ENCODE results near the gene CDC45. TPM values are rescaled to one million over a fixed set of nuclear protein-coding genes. Genes with fewer than 3 reads are reported as not detected.

The CDC45 gene
- total RNA-seq, 4 donors from 2014 or later, result 0.39 to 3.9 (median 2.0) TPM

DNA sequence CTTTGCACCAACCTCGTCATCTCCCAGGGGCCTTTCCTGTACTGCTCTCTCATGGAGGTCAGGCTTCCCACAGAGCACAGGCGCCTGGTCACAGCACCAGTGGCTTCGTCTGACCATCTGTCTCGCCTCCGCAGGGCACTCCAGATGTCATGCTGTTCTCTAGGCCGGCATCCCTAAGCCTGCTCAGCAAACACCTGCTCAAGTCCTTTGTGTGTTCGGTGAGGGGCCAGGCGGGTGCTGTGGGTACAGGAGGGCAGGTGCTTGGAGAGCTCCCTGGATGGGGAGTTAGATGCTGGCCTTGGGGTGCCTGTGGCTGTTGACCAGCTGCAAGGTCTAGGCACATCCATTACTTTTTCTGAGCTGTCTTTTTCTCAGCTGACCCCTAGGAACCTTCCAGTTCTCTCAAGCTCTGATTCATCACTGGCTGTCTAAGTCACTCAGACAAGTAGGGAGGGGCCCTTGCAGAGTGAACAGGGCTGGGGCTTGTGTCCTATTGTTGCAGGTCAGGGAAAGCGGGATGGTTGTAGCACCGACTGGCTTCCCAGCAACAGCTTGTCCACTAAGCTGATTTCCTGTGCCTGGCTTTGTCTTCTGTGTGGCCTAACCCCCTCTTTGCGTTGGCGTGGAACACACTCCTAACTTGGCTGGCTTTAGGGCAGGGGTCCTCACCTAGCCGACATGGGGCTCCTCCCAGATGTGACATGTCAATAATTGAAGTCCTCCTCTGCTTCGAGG, 35.3 kb downstream of the CDC45 start:
- DNase-seq (ENCODE audit: low spot score in 2 of 2), result peak in 1 of 2 donors; percentile 76
- TF ChIP-seq POLR2A (IDR thresholded peaks at IDR 0.05), result no peak
- TF ChIP-seq, protein P1, sequence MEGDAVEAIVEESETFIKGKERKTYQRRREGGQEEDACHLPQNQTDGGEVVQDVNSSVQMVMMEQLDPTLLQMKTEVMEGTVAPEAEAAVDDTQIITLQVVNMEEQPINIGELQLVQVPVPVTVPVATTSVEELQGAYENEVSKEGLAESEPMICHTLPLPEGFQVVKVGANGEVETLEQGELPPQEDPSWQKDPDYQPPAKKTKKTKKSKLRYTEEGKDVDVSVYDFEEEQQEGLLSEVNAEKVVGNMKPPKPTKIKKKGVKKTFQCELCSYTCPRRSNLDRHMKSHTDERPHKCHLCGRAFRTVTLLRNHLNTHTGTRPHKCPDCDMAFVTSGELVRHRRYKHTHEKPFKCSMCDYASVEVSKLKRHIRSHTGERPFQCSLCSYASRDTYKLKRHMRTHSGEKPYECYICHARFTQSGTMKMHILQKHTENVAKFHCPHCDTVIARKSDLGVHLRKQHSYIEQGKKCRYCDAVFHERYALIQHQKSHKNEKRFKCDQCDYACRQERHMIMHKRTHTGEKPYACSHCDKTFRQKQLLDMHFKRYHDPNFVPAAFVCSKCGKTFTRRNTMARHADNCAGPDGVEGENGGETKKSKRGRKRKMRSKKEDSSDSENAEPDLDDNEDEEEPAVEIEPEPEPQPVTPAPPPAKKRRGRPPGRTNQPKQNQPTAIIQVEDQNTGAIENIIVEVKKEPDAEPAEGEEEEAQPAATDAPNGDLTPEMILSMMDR (IDR thresholded peaks at IDR 0.05), result no peak
- WGBS, 2 donors, result 92 to 93% methylated on average over 14 of the region's 14 CpGs
- H3K4me3 ChIP-seq (ENCODE audit: low read depth, poor library complexity, severe bottlenecking), result no peak overlapping the region
- intact Hi-C loops (cut with DNase I; ENCODE audit: low total_unique reads), result no loop called here

DNA sequence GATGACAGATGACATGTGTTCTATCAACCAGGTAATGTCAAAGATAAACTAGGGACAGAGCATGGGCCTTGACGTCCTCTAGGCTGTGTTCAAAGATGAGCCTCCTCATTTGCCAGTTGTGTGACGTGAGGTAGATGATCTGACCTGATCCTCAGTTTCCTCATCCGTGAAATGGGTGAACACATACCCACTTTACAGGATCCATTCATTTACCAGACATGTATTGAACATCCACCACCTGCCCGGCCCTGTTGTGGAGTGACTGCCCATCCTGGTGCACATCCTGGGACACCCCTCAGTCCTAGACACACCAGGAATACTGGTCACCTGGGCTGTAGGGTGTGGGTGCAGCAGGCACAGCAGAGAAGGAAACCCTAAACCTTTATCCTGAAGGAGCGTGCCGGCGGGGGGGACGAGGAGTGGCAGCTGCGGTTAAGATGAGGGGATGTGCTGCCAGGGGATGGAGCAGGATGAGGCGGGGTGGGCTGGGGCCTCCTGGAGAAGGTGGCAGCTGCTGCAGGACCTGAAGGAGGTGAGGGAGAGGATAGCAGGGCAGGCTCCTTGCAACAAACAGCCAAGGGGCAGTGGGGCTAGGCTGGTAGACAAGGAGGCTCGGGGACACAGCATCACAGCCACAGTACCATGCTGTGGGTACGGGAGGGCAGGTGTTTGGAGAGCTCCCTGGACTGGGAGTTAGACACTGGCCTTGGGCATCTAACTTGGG, 36.1 kb downstream of the CDC45 start:
- no peak overlapping the region for H3K4me3 ChIP-seq (ENCODE audit: low read depth, poor library complexity, severe bottlenecking)
- DNase-seq (ENCODE audit: low spot score in 2 of 2), result peak in 1 of 2 donors; percentile 84
- intact Hi-C loops (cut with DNase I; ENCODE audit: low total_unique reads), result no loop called here
- no peak for TF ChIP-seq POLR2A (IDR thresholded peaks at IDR 0.05)
- TF ChIP-seq, protein P1 (IDR thresholded peaks at IDR 0.05), result no peak
- WGBS, 2 donors, result 96% methylated on average over 12 of the region's 12 CpGs

GRCh38 chr22:19516378-19517170, 36.9 kb downstream of the CDC45 start:
- TF ChIP-seq, protein P1 (IDR thresholded peaks at IDR 0.05), result no peak
- no peak for TF ChIP-seq POLR2A (IDR thresholded peaks at IDR 0.05)
- 93 to 95% methylated on average over 14 of the region's 19 CpGs for WGBS, 2 donors
- peak in 1 of 2 donors; percentile 84 for DNase-seq (ENCODE audit: low spot score in 2 of 2)
- intact Hi-C loops (cut with DNase I; ENCODE audit: low total_unique reads), result no loop called here
- no peak overlapping the region for H3K4me3 ChIP-seq (ENCODE audit: low read depth, poor library complexity, severe bottlenecking)

GRCh38 chr22:19517171-19517500, 37.4 kb downstream of the CDC45 start:
- WGBS, 2 donors, result 94 to 95% methylated on average over 10 of the region's 10 CpGs
- TF ChIP-seq, protein P1 (IDR thresholded peaks at IDR 0.05), result no peak
- TF ChIP-seq POLR2A (IDR thresholded peaks at IDR 0.05), result no peak
- DNase-seq (ENCODE audit: low spot score in 2 of 2), result peak in 1 of 2 donors; percentile 79
- no peak overlapping the region for H3K4me3 ChIP-seq (ENCODE audit: low read depth, poor library complexity, severe bottlenecking)
- intact Hi-C loops (cut with DNase I; ENCODE audit: low total_unique reads), result no loop called here

- 87 to 89% methylated on average over 10 to 12 of the region's 12 CpGs for WGBS, 2 donors
Measured at GRCh38 chr22:19517919-19518611, 38.3 kb downstream of the CDC45 start.

More at GRCh38 chr22:19517919-19518611, 38.3 kb downstream of the CDC45 start:
- DNase-seq (ENCODE audit: low spot score in 2 of 2), result peak in 1 of 2 donors; percentile 81
- TF ChIP-seq, protein P1 (IDR thresholded peaks at IDR 0.05), result no peak
- H3K4me3 ChIP-seq (ENCODE audit: low read depth, poor library complexity, severe bottlenecking), result no peak overlapping the region
- intact Hi-C loops (cut with DNase I; ENCODE audit: low total_unique reads), result no loop called here
